A549 (cell line): ENCODE data around the gene SLC38A4. TPM values are rescaled to one million over a fixed set of nuclear protein-coding genes. Genes with fewer than 3 reads are reported as not detected.

Experiments used
- ATAC-seq, 2 experiments: fragments of 200-7000 bp in 1 of 2; fragments of >200 bp in 1 of 2; cut with Nextera tagmentation in 1 of 2; cut with Tn5 transposase in 1 of 2; 3 replicates each; pipeline versions ENCODE4 v1.8.0 to v1.9.1; 2018 to 2020; ENCODE audit warnings: mild to moderate bottlenecking in 1 of 2, moderate library complexity in 1 of 2
- CTCF ChIA-PET: fragments of 300-600 bp; sonication (Branson Sonifier 250); formaldehyde crosslinking; extraction: SDS; loops from one replicate; lab custom pipeline; 2021; ENCODE audit warnings: antibody characterized with exemption, inconsistent platforms; lab: Yijun Ruan, JAX
- POLR2A ChIA-PET: fragments of 350-600 bp; formaldehyde crosslinking; extraction: SDS; loops from one replicate; lab custom pipeline; 2021; ENCODE audit warnings: antibody characterized with exemption, inconsistent platforms; lab: Yijun Ruan, JAX
- DNase-seq, 2 experiments: peaks; one replicate each; pipeline versions ENCODE4 v3.0.0 to v3.0.0-alpha.2; 2011 to 2016; ENCODE audit warnings: low read depth in 1 of 2, low spot score in 1 of 2
- FAIRE-seq: peaks from 2 replicates; lab custom pipeline; 2011; peaks lifted over from hg19 to GRCh38; lab: Jason Lieb, UNC
- H3K27ac ChIP-seq, 2 experiments: fragments of >200 bp; sonication (Bioruptor Twin); formaldehyde crosslinking; 3 replicates each; pipeline ENCODE4 v1.5.1; 2016 to 2017
- H3K4me1 ChIP-seq: fragments of >200 bp; sonication (Bioruptor Twin); formaldehyde crosslinking; 3 replicates; pipeline ENCODE4 v1.6.1; 2016
- H3K4me2 ChIP-seq: fragments of >200 bp; sonication (Bioruptor Twin); formaldehyde crosslinking; 3 replicates; pipeline ENCODE4 v1.6.1; 2016
- H3K4me3 ChIP-seq: fragments of >200 bp; sonication (Bioruptor Twin); formaldehyde crosslinking; 3 replicates; pipeline ENCODE4 v1.5.1; 2016
- H3K9me3 ChIP-seq: fragments of >200 bp; sonication (Bioruptor Twin); formaldehyde crosslinking; 3 replicates; pipeline ENCODE4 v1.6.1; 2016
- BHLHE40 ChIP-seq: IDR thresholded peaks from 2 replicates; pipeline ENCODE4 v1.6.1; 2012; ENCODE audit warnings: low read depth, low read length, inconsistent platforms
- CBX2 ChIP-seq: fragments of 200-600 bp; sonication (generic); IDR thresholded peaks from 2 replicates; pipeline ENCODE4 v1.6.1; 2016; ENCODE audit warnings: low read depth, mild to moderate bottlenecking, borderline replicate concordance
- CBX8 ChIP-seq: fragments of 200-600 bp; sonication (generic); IDR thresholded peaks from 2 replicates; pipeline ENCODE4 v1.6.1; 2016
- CHD2 ChIP-seq: fragments of 150-350 bp; IDR thresholded peaks from 2 replicates; pipeline ENCODE4 v1.6.1; 2014; ENCODE audit warnings: low read length; ENCODE audit not compliant: partially characterized antibody
- EHF ChIP-seq: fragments of 250-450 bp; sonication (Bioruptor Pico); IDR thresholded peaks from 2 replicates; pipeline ENCODE4 v1.5.0; 2020; ENCODE audit warnings: mild to moderate bottlenecking
- FOSL2 ChIP-seq, 2 experiments: fragments of 450-650 bp in 1 of 2; fragments of >200 bp in 1 of 2; sonication (Bioruptor Twin) in 1 of 2; formaldehyde crosslinking; IDR thresholded peaks; 2 replicates each; pipeline versions ENCODE4 v1.5.0 to v1.6.1; 2016 to 2020; ENCODE audit warnings: mild to moderate bottlenecking in 1 of 2, moderate library complexity in 1 of 2
- FOXS1 ChIP-seq: fragments of 250-450 bp; sonication (Bioruptor Pico); IDR thresholded peaks from 2 replicates; pipeline ENCODE4 v1.5.0; 2020; ENCODE audit warnings: mild to moderate bottlenecking, moderate library complexity
- HEYL ChIP-seq: fragments of 250-450 bp; sonication (Bioruptor Pico); IDR thresholded peaks from 2 replicates; pipeline ENCODE4 v1.8.0; 2021; ENCODE audit warnings: mild to moderate bottlenecking, moderate library complexity
- MAZ ChIP-seq: fragments of 150-350 bp; IDR thresholded peaks from 2 replicates; pipeline ENCODE4 v1.6.1; 2014; ENCODE audit warnings: antibody characterized with exemption, low read depth, low read length, borderline replicate concordance
- NFE2L2 ChIP-seq: fragments of 150-350 bp; conservative IDR thresholded peaks from 2 replicates; pipeline ENCODE4 v1.6.1; 2014; ENCODE audit warnings: low read length
- POLR2A ChIP-seq: IDR thresholded peaks from 2 replicates; pipeline ENCODE4 v1.6.1; 2012; ENCODE audit warnings: mild to moderate bottlenecking, low read length
- TFCP2L1 ChIP-seq: fragments of 250-450 bp; sonication (Bioruptor Pico); IDR thresholded peaks from 2 replicates; pipeline ENCODE4 v1.5.0; 2021; ENCODE audit warnings: mild to moderate bottlenecking
- ZNF302 ChIP-seq: fragments of 250-450 bp; sonication (Bioruptor Pico); IDR thresholded peaks from 2 replicates; pipeline ENCODE4 v1.9.0; 2021; ENCODE audit warnings: inconsistent platforms, mild to moderate bottlenecking, moderate library complexity
- WGBS: methylation state at CpG from one replicate; pipeline ENCODE4 v1.1.6; 2017; ENCODE audit errors: missing lambda C conversion rate; 5-methylcytosine and 5-hydroxymethylcytosine counted together
- polyA plus RNA-seq, 4 experiments: library from polyadenylated mRNA; depleted of rRNA in 3 of 4; stranded (reverse); fragments of >200 nt; fragmentation: RNase III in 1 of 4; extraction: RNeasy Plus Mini Kit Qiagen cat#74134 plus additional on column Dnase treatment in 1 of 4; gene quantifications; 2 replicates in 3 of 4; 3 replicates in 1 of 4; pipeline ENCODE4 v1.2.3, GENCODE V29; 2011 to 2017
- TF ChIP-seq, protein P1 (sequence below): fragments of 450-650 bp; IDR thresholded peaks from 2 replicates; pipeline ENCODE4 v1.6.1; 2014; ENCODE audit warnings: antibody characterized with exemption
- TF ChIP-seq, protein P2 (sequence below): fragments of >200 bp; sonication (Bioruptor Twin); formaldehyde crosslinking; IDR thresholded peaks from 3 replicates; pipeline ENCODE4 v1.5.1; 2016

The SLC38A4 gene
- polyA plus RNA-seq, 2 of the 4 experiments (the other 2 are of a cell fraction): 0.09 to 0.30 TPM

DNA sequence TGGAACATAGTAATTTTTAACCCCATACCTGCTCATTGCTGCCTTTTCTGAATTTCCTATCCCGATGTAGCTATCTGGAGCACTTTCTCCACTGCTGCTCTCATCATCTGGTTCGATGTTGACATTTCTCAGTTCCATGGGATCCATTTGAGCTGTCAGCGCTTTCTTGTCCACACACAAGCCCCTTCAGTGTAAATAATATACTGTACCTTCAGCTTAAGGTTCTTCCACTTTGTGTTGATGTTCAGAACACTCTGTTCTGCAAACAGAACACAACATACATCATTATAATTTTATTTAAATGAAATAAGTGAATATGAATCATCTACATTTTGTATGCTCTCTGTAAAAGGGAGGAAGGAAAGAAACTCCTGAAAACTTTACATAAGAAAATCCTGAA is 32.9 kb downstream of the SLC38A4 start (continued):
- TF ChIP-seq MAZ: no peak

DNA sequence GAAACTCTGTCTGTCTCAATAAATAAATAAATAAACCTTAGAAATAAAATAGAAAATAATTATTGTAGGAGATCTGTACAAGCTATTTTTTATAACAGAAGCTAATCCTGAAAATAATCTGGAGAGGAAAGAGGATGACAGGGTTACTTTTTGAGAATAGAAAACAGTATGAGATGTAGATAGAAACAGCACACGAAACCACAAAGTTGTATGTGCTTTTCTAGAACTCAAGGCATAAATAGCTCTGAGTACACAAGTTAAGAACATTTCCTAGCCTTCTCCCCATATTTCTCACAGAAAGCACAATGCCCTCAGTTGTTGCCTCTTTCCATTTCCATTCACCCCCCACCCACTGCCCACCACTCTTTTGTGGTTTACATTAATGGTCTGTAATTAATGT is 35.7 kb downstream of the SLC38A4 start:
- ChIA-PET POLR2A (no interaction called here), CTCF (no interaction called here)
- ATAC-seq: no peak
- Histone ChIP-seq H3K4me3 (no peak overlapping the region), H3K27ac (no peak overlapping the region), H3K9me3 (no peaks in the 10 kb centered on the region), H3K4me1 (peaks cover 10% of the 10 kb centered on the region; the same call in 1 of the 3 replicates), H3K4me2 (no peak overlapping the region)
- no peak for DNase-seq
- FAIRE-seq: no peak
- WGBS: 79% methylated on average over 1 of the region's 1 CpG
- TF ChIP-seq ZNF302 (CRISPR knock-in tag) (no peak), MAZ (no peak), POLR2A (no peak)
- TF ChIP-seq, protein P1, sequence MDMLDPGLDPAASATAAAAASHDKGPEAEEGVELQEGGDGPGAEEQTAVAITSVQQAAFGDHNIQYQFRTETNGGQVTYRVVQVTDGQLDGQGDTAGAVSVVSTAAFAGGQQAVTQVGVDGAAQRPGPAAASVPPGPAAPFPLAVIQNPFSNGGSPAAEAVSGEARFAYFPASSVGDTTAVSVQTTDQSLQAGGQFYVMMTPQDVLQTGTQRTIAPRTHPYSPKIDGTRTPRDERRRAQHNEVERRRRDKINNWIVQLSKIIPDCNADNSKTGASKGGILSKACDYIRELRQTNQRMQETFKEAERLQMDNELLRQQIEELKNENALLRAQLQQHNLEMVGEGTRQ: no peak

DNA sequence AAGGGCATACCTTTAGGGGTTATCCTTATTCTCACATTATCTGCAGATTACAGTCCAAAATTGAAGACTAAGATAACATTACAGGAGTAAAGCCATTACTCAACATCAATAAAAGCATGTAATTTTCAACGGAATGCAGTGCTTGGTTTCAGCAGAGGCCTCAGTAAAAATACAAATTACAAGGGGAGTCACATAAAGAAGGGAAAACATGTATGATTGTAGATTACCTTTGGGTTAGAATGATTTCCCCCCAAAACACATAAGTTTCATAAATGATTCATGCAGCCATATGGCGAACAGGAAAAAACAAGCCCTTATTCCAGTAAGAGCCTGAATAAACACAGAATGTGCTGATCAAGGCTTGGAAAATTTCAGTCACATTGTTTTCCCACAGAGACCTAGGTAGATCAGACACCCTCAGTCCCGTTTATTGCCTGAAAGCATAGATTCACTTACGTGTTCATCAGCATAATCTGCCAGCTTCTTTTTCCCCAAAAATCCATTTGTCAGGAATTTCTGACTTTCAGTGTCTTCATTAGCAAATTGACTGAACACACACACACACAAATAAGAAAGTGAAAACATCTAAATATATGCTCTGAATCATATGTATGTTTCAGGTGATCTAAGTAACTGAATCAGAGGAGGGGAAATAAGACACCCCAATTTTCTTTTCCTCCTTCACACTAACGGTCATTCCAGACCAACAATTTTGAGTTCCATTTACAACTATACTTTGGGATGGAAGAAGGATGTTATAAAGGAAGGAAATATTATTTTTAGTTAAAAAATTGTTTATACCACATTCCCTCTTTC is 37.5 kb downstream of the SLC38A4 start:
- no peak overlapping the region for H3K4me2 ChIP-seq
- POLR2A ChIA-PET: no interaction called here
- DNase-seq (no peak), ATAC-seq (no peak), FAIRE-seq (no peak)
- H3K9me3 ChIP-seq: no peaks in the 10 kb centered on the region
- no peak overlapping the region for H3K27ac ChIP-seq
- 56% methylated on average over 5 of the region's 5 CpGs for WGBS
- no peak overlapping the region for H3K4me3 ChIP-seq
- H3K4me1 ChIP-seq: peaks cover 10% of the 10 kb centered on the region; the same call in 1 of the 3 replicates
- no peak for TF ChIP-seq TFCP2L1 (CRISPR knock-in tag)
- TF ChIP-seq NFE2L2: no peak
- TF ChIP-seq CBX2: no peak
- TF ChIP-seq BHLHE40: no peak
- CTCF ChIA-PET: no interaction called here

DNA sequence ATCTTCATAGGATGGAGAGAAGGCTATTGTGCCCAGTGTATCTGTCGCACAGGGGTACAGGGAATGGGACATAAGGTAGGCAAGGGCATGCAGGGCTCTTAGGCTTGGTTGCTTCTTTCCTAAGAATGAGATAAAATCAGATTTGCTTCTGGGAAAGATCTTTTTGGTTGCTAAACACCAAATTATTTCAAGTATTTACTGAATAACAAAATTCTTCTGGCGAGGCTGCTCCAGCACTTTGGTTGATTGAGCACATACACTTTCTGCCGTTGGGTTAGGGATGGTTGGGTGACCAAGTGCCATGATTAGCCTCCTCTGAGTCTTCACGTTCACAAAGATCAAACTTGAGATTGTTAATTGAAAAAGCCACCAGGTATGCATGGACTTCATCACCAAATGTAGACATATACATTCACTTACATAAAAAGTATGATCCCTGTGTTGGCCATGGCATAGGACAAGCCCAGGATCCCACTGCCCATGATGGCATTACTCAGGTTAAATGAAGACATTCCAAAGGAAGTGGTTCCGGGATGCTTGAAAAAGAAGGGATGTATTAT is 38.2 kb downstream of the SLC38A4 start:
- DNase-seq (no peak), FAIRE-seq (no peak), ATAC-seq (no peak; a peak in 1 of 6 replicates)
- WGBS: 67% methylated on average over 5 of the region's 5 CpGs
- Histone ChIP-seq H3K27ac (no peak overlapping the region), H3K9me3 (no peaks in the 10 kb centered on the region), H3K4me2 (no peak overlapping the region), H3K4me3 (no peak overlapping the region), H3K4me1 (peaks cover 10% of the 10 kb centered on the region; the same call in 1 of the 3 replicates)
- ChIA-PET CTCF (no interaction called here), POLR2A (no interaction called here)
- no peak for TF ChIP-seq FOSL2 (IDR thresholded peaks at IDR 0.05)
- TF ChIP-seq FOSL2 (CRISPR knock-in tag; IDR thresholded peaks at IDR 0.05): no peak
- TF ChIP-seq CBX8: no peak
- TF ChIP-seq, protein P2, sequence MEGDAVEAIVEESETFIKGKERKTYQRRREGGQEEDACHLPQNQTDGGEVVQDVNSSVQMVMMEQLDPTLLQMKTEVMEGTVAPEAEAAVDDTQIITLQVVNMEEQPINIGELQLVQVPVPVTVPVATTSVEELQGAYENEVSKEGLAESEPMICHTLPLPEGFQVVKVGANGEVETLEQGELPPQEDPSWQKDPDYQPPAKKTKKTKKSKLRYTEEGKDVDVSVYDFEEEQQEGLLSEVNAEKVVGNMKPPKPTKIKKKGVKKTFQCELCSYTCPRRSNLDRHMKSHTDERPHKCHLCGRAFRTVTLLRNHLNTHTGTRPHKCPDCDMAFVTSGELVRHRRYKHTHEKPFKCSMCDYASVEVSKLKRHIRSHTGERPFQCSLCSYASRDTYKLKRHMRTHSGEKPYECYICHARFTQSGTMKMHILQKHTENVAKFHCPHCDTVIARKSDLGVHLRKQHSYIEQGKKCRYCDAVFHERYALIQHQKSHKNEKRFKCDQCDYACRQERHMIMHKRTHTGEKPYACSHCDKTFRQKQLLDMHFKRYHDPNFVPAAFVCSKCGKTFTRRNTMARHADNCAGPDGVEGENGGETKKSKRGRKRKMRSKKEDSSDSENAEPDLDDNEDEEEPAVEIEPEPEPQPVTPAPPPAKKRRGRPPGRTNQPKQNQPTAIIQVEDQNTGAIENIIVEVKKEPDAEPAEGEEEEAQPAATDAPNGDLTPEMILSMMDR: no peak
- TF ChIP-seq EHF (CRISPR knock-in tag): no peak
- no peak for TF ChIP-seq HEYL (CRISPR knock-in tag)
- TF ChIP-seq TFCP2L1 (CRISPR knock-in tag): no peak

DNA sequence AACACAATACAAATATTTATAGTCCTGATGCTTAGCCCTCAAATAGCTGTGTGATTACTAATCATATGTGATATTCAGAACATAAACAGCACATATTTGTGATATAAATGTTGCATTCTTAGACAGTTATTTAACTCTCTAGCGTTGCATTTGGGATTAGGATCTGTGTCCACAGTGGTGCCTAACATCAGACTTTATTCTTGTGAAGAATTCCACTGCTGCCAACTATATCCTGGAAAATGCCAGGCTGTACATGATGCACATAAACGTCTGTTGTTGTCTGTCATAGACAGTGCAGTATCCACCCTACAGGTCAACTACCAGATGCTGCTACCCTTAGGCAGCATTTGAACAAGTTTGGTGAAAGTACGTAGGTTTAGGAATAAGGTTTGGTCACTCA is 39.0 kb downstream of the SLC38A4 start:
- ChIA-PET CTCF (no interaction called here), POLR2A (no interaction called here)
- H3K4me3 ChIP-seq: no peak overlapping the region
- no peaks in the 10 kb centered on the region for H3K9me3 ChIP-seq
- ATAC-seq (peak; percentile 54 to 75), FAIRE-seq (no peak)
- H3K27ac ChIP-seq: no peak overlapping the region
- peaks cover 10% of the 10 kb centered on the region; the same call in 1 of the 3 replicates for H3K4me1 ChIP-seq
- TF ChIP-seq FOXS1 (CRISPR knock-in tag) (peak; percentile 45; the same call in 1 of the 2 replicates), FOSL2 (IDR thresholded peaks at IDR 0.05) (no peak), FOSL2 (CRISPR knock-in tag; IDR thresholded peaks at IDR 0.05) (peak; percentile 55; the same call in 1 of the 2 replicates), CHD2 (no peak)
- TF ChIP-seq, all 56 proteins: peak for 2
- peak overlapping the region; percentile 17; the same call in 1 of the 3 replicates for H3K4me2 ChIP-seq
- 21% methylated on average over 3 of the region's 3 CpGs for WGBS
- peak in 1 of 2 experiments; percentile 7 for DNase-seq
